GM12878 (cell line): ENCODE results near the gene TTC9C. TPM values are rescaled to one million over a fixed set of nuclear protein-coding genes. Genes with fewer than 3 reads are reported as not detected.

ENCODE experiments used
- CBX3 ChIP-seq: fragments of 200-600 bp; sonication (generic); IDR thresholded peaks from 2 replicates; pipeline ENCODE4 v1.6.1; 2016; ENCODE audit warnings: low read depth, borderline replicate concordance
- CHD2 ChIP-seq: IDR thresholded peaks from 2 replicates; pipeline ENCODE4 v1.6.1; 2011; ENCODE audit warnings: low read depth, low read length, improper control_type of control experiment, borderline replicate concordance
- E2F8 ChIP-seq: fragments of 450-650 bp; IDR thresholded peaks from 2 replicates; pipeline ENCODE4 v1.6.1; 2018; ENCODE audit warnings: mild to moderate bottlenecking, low read depth, moderate library complexity; ENCODE audit not compliant: partially characterized antibody
- FOS ChIP-seq: IDR thresholded peaks from 3 replicates; pipeline ENCODE4 v1.6.1; 2011; ENCODE audit warnings: borderline replicate concordance; ENCODE audit not compliant: insufficient read length; ENCODE audit errors: extremely low read depth
- FOXK2 ChIP-seq: fragments of 450-650 bp; IDR thresholded peaks from 2 replicates; pipeline ENCODE4 v1.6.1; 2017; ENCODE audit warnings: mild to moderate bottlenecking, moderate library complexity
- HDAC6 ChIP-seq: fragments of 200-600 bp; sonication (generic); IDR thresholded peaks from one replicate; pipeline ENCODE4 v1.8.0; 2017; ENCODE audit warnings: antibody characterized with exemption; ENCODE audit not compliant: unreplicated experiment
- LARP7 ChIP-seq: fragments of 450-650 bp; IDR thresholded peaks from 2 replicates; pipeline ENCODE4 v1.6.1; 2017; ENCODE audit warnings: mild to moderate bottlenecking
- NFIC ChIP-seq: IDR thresholded peaks from 2 replicates; pipeline ENCODE4 v1.6.1; 2012; ENCODE audit warnings: low read depth, mild to moderate bottlenecking, inconsistent platforms, low read length, moderate library complexity
- PAX5 ChIP-seq: IDR thresholded peaks from 2 replicates; pipeline ENCODE4 v1.6.1; 2011; ENCODE audit warnings: low read depth, low read length, borderline replicate concordance
- PAX8 ChIP-seq: fragments of 450-650 bp; IDR thresholded peaks from 2 replicates; pipeline ENCODE4 v1.6.1; 2017; ENCODE audit warnings: mild to moderate bottlenecking, moderate library complexity
- PML ChIP-seq: IDR thresholded peaks from 2 replicates; pipeline ENCODE4 v1.6.1; 2012; ENCODE audit warnings: low read length, inconsistent platforms
- RAD51 ChIP-seq: fragments of 450-650 bp; IDR thresholded peaks from 2 replicates; pipeline ENCODE4 v1.6.1; 2016; ENCODE audit warnings: moderate library complexity, mild to moderate bottlenecking, inconsistent platforms
- RCOR1 ChIP-seq: conservative IDR thresholded peaks from 2 replicates; pipeline ENCODE4 v1.6.1; 2012; ENCODE audit warnings: low read depth, low read length, improper control_type of control experiment
- STAT1 ChIP-seq: fragments of 450-650 bp; conservative IDR thresholded peaks from 2 replicates; pipeline ENCODE4 v1.6.1; 2014; ENCODE audit warnings: antibody characterized with exemption, mild to moderate bottlenecking
- TCF12 ChIP-seq: IDR thresholded peaks from 2 replicates; pipeline ENCODE4 v1.6.1; 2011; ENCODE audit warnings: low read depth, mild to moderate bottlenecking, low read length
- TCF3 ChIP-seq: IDR thresholded peaks from 2 replicates; pipeline ENCODE4 v1.6.1; 2012; ENCODE audit warnings: low read depth, mild to moderate bottlenecking, low read length, borderline replicate concordance; ENCODE audit not compliant: insufficient read depth
- polyA plus RNA-seq, 11 experiments: library from polyadenylated mRNA; depleted of rRNA in 4 of 11; unstranded in 6 of 11; stranded (reverse) in 5 of 11; fragments of >200 nt; fragmentation: Nextera tagmentation in 4 of 11; fragmentation: Illumina TruSeq in 1 of 11; extraction: Ambion mirVana in 4 of 11; extraction: Trizol in 1 of 11; gene quantifications; 1 replicate in 1 of 11; 2 replicates in 10 of 11; pipeline versions ENCODE4 v1.2.1 to v1.2.3, GENCODE V29; 2011 to 2016; ENCODE audit warnings: inconsistent platforms in 2 of 11, missing spikeins in 2 of 11, low read depth in 1 of 11
- total RNA-seq, 4 experiments: library from RNA; depleted of rRNA in 3 of 4; stranded (reverse); fragments of >200 nt in 3 of 4; fragmentation: Illumina TruSeq in 1 of 4; extraction: Trizol in 1 of 4; gene quantifications; 2 replicates each; pipeline versions ENCODE4 v1.2.1 to v1.2.3, GENCODE V29; 2013 to 2021
- TF ChIP-seq, protein P1 (sequence below): fragments of 450-650 bp; IDR thresholded peaks from 2 replicates; pipeline ENCODE4 v1.6.1; 2017; ENCODE audit warnings: mild to moderate bottlenecking, moderate library complexity
- TF ChIP-seq, protein P2 (sequence below): fragments of 450-650 bp; conservative IDR thresholded peaks from 2 replicates; pipeline ENCODE4 v1.6.1; 2017; ENCODE audit warnings: mild to moderate bottlenecking, moderate library complexity
- TF ChIP-seq, protein P3 (sequence below): fragments of 450-650 bp; IDR thresholded peaks from 2 replicates; pipeline ENCODE4 v1.6.1; 2017; ENCODE audit warnings: borderline replicate concordance

TTC9C gene
- total and polyA plus RNA-seq, 10 of the 15 experiments (the other 5 are each of a cell fraction or from before 2014, with no cell fraction given) = 42.0 to 72.3 (median 50.4) TPM

GRCh38 chr11:62770778-62771143 lies 42.5 kb downstream of the TTC9C start (continued):
- TF ChIP-seq E2F8 (no peak), PAX5 (no peak), RAD51 (no peak), CHD2 (no peak), PAX8 (0 out of 2 replicates have a peak, but pooled peaks have one; percentile 59), RCOR1 (no peak), FOXK2 (no peak), TCF3 (no peak), PML (no peak), FOS (no peak), LARP7 (peak; percentile 19; the same call in 1 of the 2 replicates), CBX3 (no peak), TCF12 (no peak), STAT1 (no peak), HDAC6 (no peak), NFIC (0 out of 2 replicates have a peak, but pooled peaks have one; percentile 14)
- TF ChIP-seq, protein P1, sequence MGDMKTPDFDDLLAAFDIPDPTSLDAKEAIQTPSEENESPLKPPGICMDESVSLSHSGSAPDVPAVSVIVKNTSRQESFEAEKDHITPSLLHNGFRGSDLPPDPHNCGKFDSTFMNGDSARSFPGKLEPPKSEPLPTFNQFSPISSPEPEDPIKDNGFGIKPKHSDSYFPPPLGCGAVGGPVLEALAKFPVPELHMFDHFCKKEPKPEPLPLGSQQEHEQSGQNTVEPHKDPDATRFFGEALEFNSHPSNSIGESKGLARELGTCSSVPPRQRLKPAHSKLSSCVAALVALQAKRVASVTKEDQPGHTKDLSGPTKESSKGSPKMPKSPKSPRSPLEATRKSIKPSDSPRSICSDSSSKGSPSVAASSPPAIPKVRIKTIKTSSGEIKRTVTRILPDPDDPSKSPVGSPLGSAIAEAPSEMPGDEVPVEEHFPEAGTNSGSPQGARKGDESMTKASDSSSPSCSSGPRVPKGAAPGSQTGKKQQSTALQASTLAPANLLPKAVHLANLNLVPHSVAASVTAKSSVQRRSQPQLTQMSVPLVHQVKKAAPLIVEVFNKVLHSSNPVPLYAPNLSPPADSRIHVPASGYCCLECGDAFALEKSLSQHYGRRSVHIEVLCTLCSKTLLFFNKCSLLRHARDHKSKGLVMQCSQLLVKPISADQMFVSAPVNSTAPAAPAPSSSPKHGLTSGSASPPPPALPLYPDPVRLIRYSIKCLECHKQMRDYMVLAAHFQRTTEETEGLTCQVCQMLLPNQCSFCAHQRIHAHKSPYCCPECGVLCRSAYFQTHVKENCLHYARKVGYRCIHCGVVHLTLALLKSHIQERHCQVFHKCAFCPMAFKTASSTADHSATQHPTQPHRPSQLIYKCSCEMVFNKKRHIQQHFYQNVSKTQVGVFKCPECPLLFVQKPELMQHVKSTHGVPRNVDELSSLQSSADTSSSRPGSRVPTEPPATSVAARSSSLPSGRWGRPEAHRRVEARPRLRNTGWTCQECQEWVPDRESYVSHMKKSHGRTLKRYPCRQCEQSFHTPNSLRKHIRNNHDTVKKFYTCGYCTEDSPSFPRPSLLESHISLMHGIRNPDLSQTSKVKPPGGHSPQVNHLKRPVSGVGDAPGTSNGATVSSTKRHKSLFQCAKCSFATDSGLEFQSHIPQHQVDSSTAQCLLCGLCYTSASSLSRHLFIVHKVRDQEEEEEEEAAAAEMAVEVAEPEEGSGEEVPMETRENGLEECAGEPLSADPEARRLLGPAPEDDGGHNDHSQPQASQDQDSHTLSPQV = no peak
- TF ChIP-seq, protein P2, sequence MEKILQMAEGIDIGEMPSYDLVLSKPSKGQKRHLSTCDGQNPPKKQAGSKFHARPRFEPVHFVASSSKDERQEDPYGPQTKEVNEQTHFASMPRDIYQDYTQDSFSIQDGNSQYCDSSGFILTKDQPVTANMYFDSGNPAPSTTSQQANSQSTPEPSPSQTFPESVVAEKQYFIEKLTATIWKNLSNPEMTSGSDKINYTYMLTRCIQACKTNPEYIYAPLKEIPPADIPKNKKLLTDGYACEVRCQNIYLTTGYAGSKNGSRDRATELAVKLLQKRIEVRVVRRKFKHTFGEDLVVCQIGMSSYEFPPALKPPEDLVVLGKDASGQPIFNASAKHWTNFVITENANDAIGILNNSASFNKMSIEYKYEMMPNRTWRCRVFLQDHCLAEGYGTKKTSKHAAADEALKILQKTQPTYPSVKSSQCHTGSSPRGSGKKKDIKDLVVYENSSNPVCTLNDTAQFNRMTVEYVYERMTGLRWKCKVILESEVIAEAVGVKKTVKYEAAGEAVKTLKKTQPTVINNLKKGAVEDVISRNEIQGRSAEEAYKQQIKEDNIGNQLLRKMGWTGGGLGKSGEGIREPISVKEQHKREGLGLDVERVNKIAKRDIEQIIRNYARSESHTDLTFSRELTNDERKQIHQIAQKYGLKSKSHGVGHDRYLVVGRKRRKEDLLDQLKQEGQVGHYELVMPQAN = peak; percentile 29
- TF ChIP-seq, protein P3, sequence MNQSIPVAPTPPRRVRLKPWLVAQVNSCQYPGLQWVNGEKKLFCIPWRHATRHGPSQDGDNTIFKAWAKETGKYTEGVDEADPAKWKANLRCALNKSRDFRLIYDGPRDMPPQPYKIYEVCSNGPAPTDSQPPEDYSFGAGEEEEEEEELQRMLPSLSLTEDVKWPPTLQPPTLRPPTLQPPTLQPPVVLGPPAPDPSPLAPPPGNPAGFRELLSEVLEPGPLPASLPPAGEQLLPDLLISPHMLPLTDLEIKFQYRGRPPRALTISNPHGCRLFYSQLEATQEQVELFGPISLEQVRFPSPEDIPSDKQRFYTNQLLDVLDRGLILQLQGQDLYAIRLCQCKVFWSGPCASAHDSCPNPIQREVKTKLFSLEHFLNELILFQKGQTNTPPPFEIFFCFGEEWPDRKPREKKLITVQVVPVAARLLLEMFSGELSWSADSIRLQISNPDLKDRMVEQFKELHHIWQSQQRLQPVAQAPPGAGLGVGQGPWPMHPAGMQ = no peak
